Measurements from ENCODE around the gene NOVA2.

- TF ChIP-seq JUN (IDR thresholded peaks at IDR 0.05; ENCODE audit: borderline replicate concordance, insufficient read depth, insufficient read length, low read depth) (no peak), CTCF (IDR thresholded peaks at IDR 0.05; ENCODE audit: extremely low read depth in 1 of 2, insufficient read depth in 1 of 2, low read depth in 1 of 2, low read length in 2 of 2) (no peak), POLR2A (IDR thresholded peaks at IDR 0.05; ENCODE audit: low read depth, low read length) (no peak), POLR2AphosphoS5 (IDR thresholded peaks at IDR 0.05; ENCODE audit: insufficient read depth, low read depth, low read length) (no peak), EZH2 (IDR thresholded peaks at IDR 0.05; ENCODE audit: borderline replicate concordance, low read depth, low read length, severe bottlenecking) (no peak), FOS (IDR thresholded peaks at IDR 0.05; ENCODE audit: borderline replicate concordance, insufficient read depth, low read length) (no peak), MAX (IDR thresholded peaks at IDR 0.05; ENCODE audit: insufficient read depth, insufficient read length) (no peak), MYC (IDR thresholded peaks at IDR 0.05; ENCODE audit: low read depth, low read length) (no peak)
Measured at GRCh38 chr19:45901432-45901911, 72.2 kb downstream of the NOVA2 start.
